GM12878 (cell line): ENCODE results near the gene SNX8. TPM values are rescaled to one million over a fixed set of nuclear protein-coding genes. Genes with fewer than 3 reads are reported as not detected.

Source experiments
- BHLHE40 ChIP-seq, 2 experiments: fragments of 450-650 bp in 1 of 2; IDR thresholded peaks; 2 replicates each; pipeline ENCODE4 v1.6.1; 2011 to 2017; ENCODE audit warnings: low read depth in 2 of 2, borderline replicate concordance in 1 of 2, improper control_type of control experiment in 1 of 2, low read length in 1 of 2, mild to moderate bottlenecking in 1 of 2
- DPF2 ChIP-seq: fragments of 450-650 bp; IDR thresholded peaks from 2 replicates; pipeline ENCODE4 v1.6.1; 2017; ENCODE audit warnings: mild to moderate bottlenecking
- ETV6 ChIP-seq, 2 experiments: fragments of 450-650 bp in 1 of 2; IDR thresholded peaks in 1 of 2; conservative IDR thresholded peaks in 1 of 2; 2 replicates each; pipeline ENCODE4 v1.6.1; 2014; ENCODE audit warnings: antibody characterized with exemption in 1 of 2, borderline replicate concordance in 1 of 2, low read depth in 1 of 2, mild to moderate bottlenecking in 1 of 2, moderate library complexity in 1 of 2
- FOXM1 ChIP-seq: IDR thresholded peaks from 2 replicates; pipeline ENCODE4 v1.6.1; 2012; ENCODE audit warnings: low read depth, mild to moderate bottlenecking, inconsistent platforms, low read length, moderate library complexity
- GABPA ChIP-seq: IDR thresholded peaks from 2 replicates; pipeline ENCODE4 v1.6.1; 2014; ENCODE audit warnings: antibody characterized with exemption, low read depth, mild to moderate bottlenecking, inconsistent platforms
- KAT2A ChIP-seq: conservative IDR thresholded peaks from 2 replicates; pipeline ENCODE4 v1.6.1; 2011; ENCODE audit warnings: low read depth, low read length; ENCODE audit not compliant: control insufficient read depth
- MEF2B ChIP-seq: fragments of 450-650 bp; IDR thresholded peaks from 2 replicates; pipeline ENCODE4 v1.6.1; 2018; ENCODE audit warnings: mild to moderate bottlenecking, moderate library complexity; ENCODE audit not compliant: partially characterized antibody, poor library complexity, severe bottlenecking
- NBN ChIP-seq: fragments of 450-650 bp; IDR thresholded peaks from 2 replicates; pipeline ENCODE4 v1.6.1; 2016
- NR2F1 ChIP-seq: fragments of 450-650 bp; conservative IDR thresholded peaks from 2 replicates; pipeline ENCODE4 v1.6.1; 2017; ENCODE audit warnings: mild to moderate bottlenecking
- PAX8 ChIP-seq: fragments of 450-650 bp; IDR thresholded peaks from 2 replicates; pipeline ENCODE4 v1.6.1; 2017; ENCODE audit warnings: mild to moderate bottlenecking, moderate library complexity
- POU2F2 ChIP-seq: IDR thresholded peaks from 3 replicates; pipeline ENCODE4 v1.6.1; 2011; ENCODE audit warnings: low read depth, mild to moderate bottlenecking, low read length, borderline replicate concordance
- RAD51 ChIP-seq: fragments of 450-650 bp; IDR thresholded peaks from 2 replicates; pipeline ENCODE4 v1.6.1; 2016; ENCODE audit warnings: moderate library complexity, mild to moderate bottlenecking, inconsistent platforms
- ZNF217 ChIP-seq: fragments of 450-650 bp; IDR thresholded peaks from 2 replicates; pipeline ENCODE4 v1.6.1; 2017; ENCODE audit warnings: antibody characterized with exemption, mild to moderate bottlenecking
- polyA plus RNA-seq, 11 experiments: library from polyadenylated mRNA; depleted of rRNA in 4 of 11; unstranded in 6 of 11; stranded (reverse) in 5 of 11; fragments of >200 nt; fragmentation: Nextera tagmentation in 4 of 11; fragmentation: Illumina TruSeq in 1 of 11; extraction: Ambion mirVana in 4 of 11; extraction: Trizol in 1 of 11; gene quantifications; 1 replicate in 1 of 11; 2 replicates in 10 of 11; pipeline versions ENCODE4 v1.2.1 to v1.2.3, GENCODE V29; 2011 to 2016; ENCODE audit warnings: inconsistent platforms in 2 of 11, missing spikeins in 2 of 11, low read depth in 1 of 11
- total RNA-seq, 4 experiments: library from RNA; depleted of rRNA in 3 of 4; stranded (reverse); fragments of >200 nt in 3 of 4; fragmentation: Illumina TruSeq in 1 of 4; extraction: Trizol in 1 of 4; gene quantifications; 2 replicates each; pipeline versions ENCODE4 v1.2.1 to v1.2.3, GENCODE V29; 2013 to 2021
- TF ChIP-seq, protein P1 (sequence below): fragments of 450-650 bp; formaldehyde crosslinking; IDR thresholded peaks from 2 replicates; pipeline ENCODE4 v1.4.0; 2022; ENCODE audit warnings: mild to moderate bottlenecking, moderate library complexity
- TF ChIP-seq, protein P2 (sequence below): fragments of 150-350 bp; IDR thresholded peaks from 2 replicates; pipeline ENCODE4 v1.6.1; 2016; ENCODE audit warnings: low read depth, low read length
- TF ChIP-seq, protein P3 (sequence below): IDR thresholded peaks from 2 replicates; pipeline ENCODE4 v1.6.1; 2012; ENCODE audit warnings: low read depth, low read length, improper control_type of control experiment
- TF ChIP-seq, protein P4 (sequence below): fragments of 450-650 bp; IDR thresholded peaks from 2 replicates; pipeline ENCODE4 v1.6.1; 2016; ENCODE audit warnings: mild to moderate bottlenecking
- TF ChIP-seq, protein P5 (sequence below): fragments of 450-650 bp; IDR thresholded peaks from 2 replicates; pipeline ENCODE4 v1.6.1; 2018; ENCODE audit warnings: borderline replicate concordance, mild to moderate bottlenecking; ENCODE audit not compliant: partially characterized antibody

The SNX8 gene
- total and polyA plus RNA-seq, 10 of the 15 experiments (the other 5 are each of a cell fraction or from before 2014, with no cell fraction given), result 6.4 to 210 (median 97.6) TPM

DNA sequence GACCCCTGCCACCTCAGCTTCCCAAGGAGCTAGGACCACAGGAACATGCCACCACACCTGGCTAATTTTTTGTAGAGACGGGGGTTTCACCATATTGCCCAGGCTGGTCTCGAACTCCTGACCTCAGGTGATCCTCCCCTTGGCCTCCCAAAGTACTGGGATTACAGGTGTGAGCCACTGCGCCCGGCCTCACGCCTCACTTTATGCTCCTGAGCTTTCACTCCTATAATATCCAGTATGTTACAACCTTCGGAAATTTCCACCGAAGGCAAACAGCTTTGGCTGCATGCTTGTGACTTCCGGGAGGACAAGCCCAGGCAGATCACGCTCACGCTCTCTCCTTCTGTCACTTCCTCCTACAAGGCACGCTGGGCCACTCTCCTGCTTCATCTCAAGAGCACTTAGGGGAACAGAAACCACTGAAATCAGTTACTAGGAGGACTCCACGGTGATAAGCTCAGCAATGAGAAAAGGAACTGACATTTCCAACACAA, 77.1 kb downstream of the SNX8 start (continued):
- TF ChIP-seq ZNF217 (peak; percentile 96), KAT2A (no peak), FOXM1 (peak; percentile 88), DPF2 (peak; percentile 85), BHLHE40 (IDR thresholded peaks at IDR 0.05; ENCODE audit: borderline replicate concordance in 1 of 2, low read depth in 2 of 2, low read length in 1 of 2) (peak; percentile 94 to 95), POU2F2 (peak; percentile 71; the same call in 2 of the 3 replicates), NBN (peak; percentile 95), GABPA (peak; percentile 84), NR2F1 (peak; percentile 32; the same call in 1 of the 2 replicates), ETV6 (conservative IDR thresholded peaks at IDR 0.05 in 1 of 2, IDR thresholded peaks at IDR 0.05 in 1 of 2; ENCODE audit: borderline replicate concordance in 1 of 2, low read depth in 1 of 2) (peak; percentile 48 to 99; a peak in 2 of 4 replicates), MEF2B (peak; percentile 63), RAD51 (no peak), PAX8 (0 out of 2 replicates have a peak, but pooled peaks have one; percentile 41)
- TF ChIP-seq, protein P1, sequence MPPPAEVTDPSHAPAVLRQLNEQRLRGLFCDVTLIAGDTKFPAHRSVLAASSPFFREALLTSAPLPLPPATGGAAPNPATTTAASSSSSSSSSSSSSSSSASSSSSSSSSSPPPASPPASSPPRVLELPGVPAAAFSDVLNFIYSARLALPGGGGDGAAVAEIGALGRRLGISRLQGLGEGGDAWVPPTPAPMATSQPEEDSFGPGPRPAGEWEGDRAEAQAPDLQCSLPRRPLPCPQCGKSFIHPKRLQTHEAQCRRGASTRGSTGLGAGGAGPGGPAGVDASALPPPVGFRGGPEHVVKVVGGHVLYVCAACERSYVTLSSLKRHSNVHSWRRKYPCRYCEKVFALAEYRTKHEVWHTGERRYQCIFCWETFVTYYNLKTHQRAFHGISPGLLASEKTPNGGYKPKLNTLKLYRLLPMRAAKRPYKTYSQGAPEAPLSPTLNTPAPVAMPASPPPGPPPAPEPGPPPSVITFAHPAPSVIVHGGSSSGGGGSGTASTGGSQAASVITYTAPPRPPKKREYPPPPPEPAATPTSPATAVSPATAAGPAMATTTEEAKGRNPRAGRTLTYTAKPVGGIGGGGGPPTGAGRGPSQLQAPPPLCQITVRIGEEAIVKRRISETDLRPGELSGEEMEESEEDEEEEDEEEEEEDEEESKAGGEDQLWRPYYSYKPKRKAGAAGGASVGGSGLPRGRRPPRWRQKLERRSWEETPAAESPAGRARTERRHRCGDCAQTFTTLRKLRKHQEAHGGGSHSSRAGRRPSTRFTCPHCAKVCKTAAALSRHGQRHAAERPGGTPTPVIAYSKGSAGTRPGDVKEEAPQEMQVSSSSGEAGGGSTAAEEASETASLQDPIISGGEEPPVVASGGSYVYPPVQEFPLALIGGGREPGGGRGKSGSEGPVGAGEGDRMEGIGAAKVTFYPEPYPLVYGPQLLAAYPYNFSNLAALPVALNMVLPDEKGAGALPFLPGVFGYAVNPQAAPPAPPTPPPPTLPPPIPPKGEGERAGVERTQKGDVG (CRISPR knock-in tag), result peak; percentile 89
- TF ChIP-seq, protein P2, sequence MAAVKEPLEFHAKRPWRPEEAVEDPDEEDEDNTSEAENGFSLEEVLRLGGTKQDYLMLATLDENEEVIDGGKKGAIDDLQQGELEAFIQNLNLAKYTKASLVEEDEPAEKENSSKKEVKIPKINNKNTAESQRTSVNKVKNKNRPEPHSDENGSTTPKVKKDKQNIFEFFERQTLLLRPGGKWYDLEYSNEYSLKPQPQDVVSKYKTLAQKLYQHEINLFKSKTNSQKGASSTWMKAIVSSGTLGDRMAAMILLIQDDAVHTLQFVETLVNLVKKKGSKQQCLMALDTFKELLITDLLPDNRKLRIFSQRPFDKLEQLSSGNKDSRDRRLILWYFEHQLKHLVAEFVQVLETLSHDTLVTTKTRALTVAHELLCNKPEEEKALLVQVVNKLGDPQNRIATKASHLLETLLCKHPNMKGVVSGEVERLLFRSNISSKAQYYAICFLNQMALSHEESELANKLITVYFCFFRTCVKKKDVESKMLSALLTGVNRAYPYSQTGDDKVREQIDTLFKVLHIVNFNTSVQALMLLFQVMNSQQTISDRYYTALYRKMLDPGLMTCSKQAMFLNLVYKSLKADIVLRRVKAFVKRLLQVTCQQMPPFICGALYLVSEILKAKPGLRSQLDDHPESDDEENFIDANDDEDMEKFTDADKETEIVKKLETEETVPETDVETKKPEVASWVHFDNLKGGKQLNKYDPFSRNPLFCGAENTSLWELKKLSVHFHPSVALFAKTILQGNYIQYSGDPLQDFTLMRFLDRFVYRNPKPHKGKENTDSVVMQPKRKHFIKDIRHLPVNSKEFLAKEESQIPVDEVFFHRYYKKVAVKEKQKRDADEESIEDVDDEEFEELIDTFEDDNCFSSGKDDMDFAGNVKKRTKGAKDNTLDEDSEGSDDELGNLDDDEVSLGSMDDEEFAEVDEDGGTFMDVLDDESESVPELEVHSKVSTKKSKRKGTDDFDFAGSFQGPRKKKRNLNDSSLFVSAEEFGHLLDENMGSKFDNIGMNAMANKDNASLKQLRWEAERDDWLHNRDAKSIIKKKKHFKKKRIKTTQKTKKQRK, result no peak
- TF ChIP-seq, protein P3, sequence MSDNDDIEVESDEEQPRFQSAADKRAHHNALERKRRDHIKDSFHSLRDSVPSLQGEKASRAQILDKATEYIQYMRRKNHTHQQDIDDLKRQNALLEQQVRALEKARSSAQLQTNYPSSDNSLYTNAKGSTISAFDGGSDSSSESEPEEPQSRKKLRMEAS, result peak; percentile 94
- TF ChIP-seq, protein P4, sequence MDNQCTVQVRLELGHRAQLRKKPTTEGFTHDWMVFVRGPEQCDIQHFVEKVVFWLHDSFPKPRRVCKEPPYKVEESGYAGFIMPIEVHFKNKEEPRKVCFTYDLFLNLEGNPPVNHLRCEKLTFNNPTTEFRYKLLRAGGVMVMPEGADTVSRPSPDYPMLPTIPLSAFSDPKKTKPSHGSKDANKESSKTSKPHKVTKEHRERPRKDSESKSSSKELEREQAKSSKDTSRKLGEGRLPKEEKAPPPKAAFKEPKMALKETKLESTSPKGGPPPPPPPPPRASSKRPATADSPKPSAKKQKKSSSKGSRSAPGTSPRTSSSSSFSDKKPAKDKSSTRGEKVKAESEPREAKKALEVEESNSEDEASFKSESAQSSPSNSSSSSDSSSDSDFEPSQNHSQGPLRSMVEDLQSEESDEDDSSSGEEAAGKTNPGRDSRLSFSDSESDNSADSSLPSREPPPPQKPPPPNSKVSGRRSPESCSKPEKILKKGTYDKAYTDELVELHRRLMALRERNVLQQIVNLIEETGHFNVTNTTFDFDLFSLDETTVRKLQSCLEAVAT, result peak; percentile 74; the same call in 1 of the 2 replicates
- TF ChIP-seq, protein P5, sequence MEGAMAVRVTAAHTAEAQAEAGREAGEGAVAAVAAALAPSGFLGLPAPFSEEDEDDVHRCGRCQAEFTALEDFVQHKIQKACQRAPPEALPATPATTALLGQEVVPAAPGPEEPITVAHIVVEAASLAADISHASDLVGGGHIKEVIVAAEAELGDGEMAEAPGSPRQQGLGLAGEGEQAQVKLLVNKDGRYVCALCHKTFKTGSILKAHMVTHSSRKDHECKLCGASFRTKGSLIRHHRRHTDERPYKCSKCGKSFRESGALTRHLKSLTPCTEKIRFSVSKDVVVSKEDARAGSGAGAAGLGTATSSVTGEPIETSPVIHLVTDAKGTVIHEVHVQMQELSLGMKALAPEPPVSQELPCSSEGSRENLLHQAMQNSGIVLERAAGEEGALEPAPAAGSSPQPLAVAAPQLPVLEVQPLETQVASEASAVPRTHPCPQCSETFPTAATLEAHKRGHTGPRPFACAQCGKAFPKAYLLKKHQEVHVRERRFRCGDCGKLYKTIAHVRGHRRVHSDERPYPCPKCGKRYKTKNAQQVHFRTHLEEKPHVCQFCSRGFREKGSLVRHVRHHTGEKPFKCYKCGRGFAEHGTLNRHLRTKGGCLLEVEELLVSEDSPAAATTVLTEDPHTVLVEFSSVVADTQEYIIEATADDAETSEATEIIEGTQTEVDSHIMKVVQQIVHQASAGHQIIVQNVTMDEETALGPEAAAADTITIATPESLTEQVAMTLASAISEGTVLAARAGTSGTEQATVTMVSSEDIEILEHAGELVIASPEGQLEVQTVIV, result peak; percentile 57
